Measurements from ENCODE around the gene HSPA1B. TPM values are rescaled to one million over a fixed set of nuclear protein-coding genes. Genes with fewer than 3 reads are reported as not detected.
"Not testable (repeated sequence)": the region's sequence is repeated elsewhere in the genome, so short reads cannot be mapped to it uniquely, and the experiment has no call there.

HSPA1B gene
- total RNA-seq, 1 experiment from 2014 or later: 214 TPM

GRCh38 chr6:31815025-31815838 is 12.3 kb upstream of the HSPA1B start, which contains the start of the genes HSPA1A and HSPA1L (continued):
- TF ChIP-seq REST (IDR thresholded peaks at IDR 0.05; ENCODE audit: low read depth) (no peak), SP1 (IDR thresholded peaks at IDR 0.05; ENCODE audit: low read depth) (no peak), FOSL1 (IDR thresholded peaks at IDR 0.05; ENCODE audit: low read depth) (no peak), YY1 (IDR thresholded peaks at IDR 0.05; ENCODE audit: extremely low read depth, insufficient replicate concordance, low read depth, low read length) (no peak), EGR1 (IDR thresholded peaks at IDR 0.05; ENCODE audit: low read depth) (no peak), MAX (IDR thresholded peaks at IDR 0.05) (no peak), ZNF274 (IDR thresholded peaks at IDR 0.05; ENCODE audit: low read depth, low read length) (no peak), RAD21 (IDR thresholded peaks at IDR 0.05; ENCODE audit: low read depth) (no peak)

- H3K79me2 ChIP-seq (ENCODE audit: insufficient read depth, low read length); POLR2A ChIA-PET; H3K4me2 ChIP-seq (ENCODE audit: low read length); H3K27me3 ChIP-seq (ENCODE audit: insufficient read depth, low read length); DNase-seq (ENCODE audit: low read depth, low spot score); H3K9ac ChIP-seq (ENCODE audit: low read length); H2AFZ ChIP-seq (ENCODE audit: low read depth, low read length, poor library complexity, severe bottlenecking); RAD21 ChIA-PET (ENCODE audit: low non-redundant PET in 1 of 2, low total read pairs in 2 of 2, uncharacterized antibody in 2 of 2, unreplicated experiment in 2 of 2); H3K9me2 ChIP-seq (ENCODE audit: insufficient read depth); intact Hi-C loops (cut with micrococcal nuclease); ATAC-seq; H3K36me3 ChIP-seq (ENCODE audit: control insufficient read depth in 1 of 2, insufficient read depth in 2 of 2, low read length in 2 of 2); BruUV-seq (replicated peaks); H3K9me3 ChIP-seq (ENCODE audit: control insufficient read depth in 1 of 2, insufficient read depth in 1 of 2, low read depth in 1 of 2, low read length in 2 of 2); H4K20me1 ChIP-seq (ENCODE audit: insufficient read depth); H3K27ac ChIP-seq (ENCODE audit: low read depth, low read length): not testable (repeated sequence)
- Histone ChIP-seq H3K4me3 (replicated peaks in 1 of 2; ENCODE audit: low read depth in 1 of 2, low read length in 2 of 2) (peak overlapping the region in 1 of 2 experiments; percentile 26; a peak in 2 of 4 replicates), H3K4me1 (ENCODE audit: control insufficient read depth in 1 of 2, insufficient read depth in 2 of 2, low read length in 2 of 2) (peaks cover 46 to 47% of the 10 kb centered on the region in 2 experiments)
- CTCF ChIA-PET: interaction anchor here (0.6 kb wide), 1 partner anchor 42 kb away, joined by 3 read pairs; no protein-coding TSS in a partner anchor
These were observed 10.2 kb upstream of the HSPA1B start for GRCh38 chr6:31817133-31817928.

- H3K27me3 ChIP-seq (ENCODE audit: insufficient read depth, low read length); POLR2A ChIA-PET; RAD21 ChIA-PET (ENCODE audit: low non-redundant PET in 1 of 2, low total read pairs in 2 of 2, uncharacterized antibody in 2 of 2, unreplicated experiment in 2 of 2); BruUV-seq (replicated peaks); H4K20me1 ChIP-seq (ENCODE audit: insufficient read depth); DNase-seq (ENCODE audit: low read depth, low spot score); H3K9me2 ChIP-seq (ENCODE audit: insufficient read depth); H3K36me3 ChIP-seq (ENCODE audit: control insufficient read depth in 1 of 2, insufficient read depth in 2 of 2, low read length in 2 of 2); H3K4me2 ChIP-seq (ENCODE audit: low read length); H3K9ac ChIP-seq (ENCODE audit: low read length); intact Hi-C loops (cut with micrococcal nuclease); H3K9me3 ChIP-seq (ENCODE audit: control insufficient read depth in 1 of 2, insufficient read depth in 1 of 2, low read depth in 1 of 2, low read length in 2 of 2); H2AFZ ChIP-seq (ENCODE audit: low read depth, low read length, poor library complexity, severe bottlenecking); H3K27ac ChIP-seq (ENCODE audit: low read depth, low read length); H3K4me3 ChIP-seq (replicated peaks in 1 of 2; ENCODE audit: low read depth in 1 of 2, low read length in 2 of 2); ATAC-seq; H3K79me2 ChIP-seq (ENCODE audit: insufficient read depth, low read length): not testable (repeated sequence)
- peaks cover 47 to 53% of the 10 kb centered on the region in 2 experiments for H3K4me1 ChIP-seq (ENCODE audit: control insufficient read depth in 1 of 2, insufficient read depth in 2 of 2, low read length in 2 of 2)
- CTCF ChIA-PET: interaction anchor here (0.6 kb wide), 1 partner anchor 43 kb away, joined by 3 read pairs; no protein-coding TSS in a partner anchor
These were observed 9.5 kb upstream of the HSPA1B start for GRCh38 chr6:31817929-31818511.
